ENCODE results near the gene FPGS.
"Not testable (repeated sequence)": the region's sequence is repeated elsewhere in the genome, so short reads cannot be mapped to it uniquely, and the experiment has no call there.

FPGS gene, protein sequence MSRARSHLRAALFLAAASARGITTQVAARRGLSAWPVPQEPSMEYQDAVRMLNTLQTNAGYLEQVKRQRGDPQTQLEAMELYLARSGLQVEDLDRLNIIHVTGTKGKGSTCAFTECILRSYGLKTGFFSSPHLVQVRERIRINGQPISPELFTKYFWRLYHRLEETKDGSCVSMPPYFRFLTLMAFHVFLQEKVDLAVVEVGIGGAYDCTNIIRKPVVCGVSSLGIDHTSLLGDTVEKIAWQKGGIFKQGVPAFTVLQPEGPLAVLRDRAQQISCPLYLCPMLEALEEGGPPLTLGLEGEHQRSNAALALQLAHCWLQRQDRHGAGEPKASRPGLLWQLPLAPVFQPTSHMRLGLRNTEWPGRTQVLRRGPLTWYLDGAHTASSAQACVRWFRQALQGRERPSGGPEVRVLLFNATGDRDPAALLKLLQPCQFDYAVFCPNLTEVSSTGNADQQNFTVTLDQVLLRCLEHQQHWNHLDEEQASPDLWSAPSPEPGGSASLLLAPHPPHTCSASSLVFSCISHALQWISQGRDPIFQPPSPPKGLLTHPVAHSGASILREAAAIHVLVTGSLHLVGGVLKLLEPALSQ

DNA sequence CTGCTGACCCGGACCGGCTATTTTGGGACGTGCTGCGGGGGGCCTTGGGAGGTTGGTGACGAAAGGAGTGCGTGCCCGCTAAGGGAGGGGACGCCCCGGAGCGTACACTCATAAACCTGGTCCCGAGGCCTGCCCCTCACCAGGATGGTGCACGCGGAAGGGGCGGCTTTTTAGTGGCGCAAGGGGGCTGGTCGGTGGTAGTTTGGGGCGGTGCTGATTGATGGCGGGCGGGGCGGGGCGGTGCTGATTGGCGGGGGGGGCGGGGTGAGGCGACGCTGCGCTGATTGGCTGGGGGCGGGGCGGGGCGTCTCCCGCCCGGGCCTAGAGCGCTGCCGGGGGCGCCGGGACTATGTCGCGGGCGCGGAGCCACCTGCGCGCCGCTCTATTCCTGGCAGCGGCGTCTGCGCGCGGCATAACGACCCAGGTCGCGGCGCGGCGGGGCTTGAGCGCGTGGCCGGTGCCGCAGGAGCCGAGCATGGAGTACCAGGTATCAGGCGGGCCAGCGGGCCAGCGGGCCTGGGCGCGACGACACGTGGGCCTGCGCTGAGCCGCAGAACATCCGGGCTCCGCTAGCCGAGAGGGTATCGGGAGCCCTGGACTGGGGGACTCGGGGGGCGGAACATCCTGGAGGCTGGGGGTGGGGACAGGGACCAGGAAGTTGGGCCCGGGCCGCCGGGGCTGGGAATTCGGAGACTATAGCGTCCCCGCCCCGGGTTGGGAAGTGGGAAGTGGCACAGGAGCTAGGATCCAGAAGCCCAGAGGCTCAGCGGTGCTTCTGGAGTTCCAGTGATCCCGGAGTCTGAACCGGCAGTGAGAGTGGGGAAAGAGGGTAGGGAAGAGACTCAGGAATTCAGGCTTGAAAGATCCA lies at the start of gene FPGS:
TSS of gene FPGS (plus strand) at position 307 of the 868 bp plus-strand sequence. CDS start at position 350, 43 bp downstream.
- peak; percentile 98 for DNase-seq (ENCODE audit: low spot score)

DNA sequence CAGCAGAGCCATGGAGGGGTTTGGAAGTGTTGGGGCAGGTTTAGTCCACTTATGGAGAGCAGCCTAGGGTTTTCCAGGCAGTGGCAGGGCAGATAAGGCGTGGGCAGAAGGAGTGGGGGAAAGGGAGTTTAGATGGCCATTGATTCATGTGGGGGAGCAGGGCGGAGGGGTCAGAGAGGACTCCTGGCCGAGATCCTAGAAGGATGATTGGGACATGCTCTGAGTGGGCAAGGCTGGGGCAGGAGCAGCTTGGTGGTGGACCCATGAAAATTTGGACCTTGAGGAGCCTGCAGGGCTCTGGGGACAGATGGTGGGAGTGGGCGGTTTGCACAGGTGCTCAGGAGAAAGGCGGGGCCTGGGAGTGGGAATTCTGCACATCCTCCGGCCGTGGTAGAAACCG lies 49.5 kb upstream of the FPGS start:
- DNase-seq (ENCODE audit: low spot score): no peak

DNA sequence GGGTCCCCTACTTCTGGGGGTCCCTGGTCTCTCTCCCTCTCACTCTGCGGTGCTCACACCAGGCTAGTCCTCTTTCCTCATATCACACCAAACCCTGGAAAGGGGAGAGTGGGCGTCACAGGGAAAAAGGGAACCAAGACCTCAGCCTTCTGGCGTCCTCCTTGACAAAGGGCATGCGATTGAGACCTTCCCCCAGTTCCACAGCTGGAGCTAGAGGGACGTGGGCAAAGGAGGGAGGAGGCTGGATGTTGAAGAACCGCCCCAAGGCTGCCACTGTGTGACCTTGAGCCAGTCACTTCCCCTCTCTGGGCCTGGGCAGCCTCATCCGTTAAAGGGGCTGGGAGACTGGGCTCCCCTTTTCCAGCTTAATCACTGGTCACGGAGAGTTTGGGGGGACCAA lies 49.1 kb upstream of the FPGS start:
- DNase-seq (ENCODE audit: low spot score): no peak

DNA sequence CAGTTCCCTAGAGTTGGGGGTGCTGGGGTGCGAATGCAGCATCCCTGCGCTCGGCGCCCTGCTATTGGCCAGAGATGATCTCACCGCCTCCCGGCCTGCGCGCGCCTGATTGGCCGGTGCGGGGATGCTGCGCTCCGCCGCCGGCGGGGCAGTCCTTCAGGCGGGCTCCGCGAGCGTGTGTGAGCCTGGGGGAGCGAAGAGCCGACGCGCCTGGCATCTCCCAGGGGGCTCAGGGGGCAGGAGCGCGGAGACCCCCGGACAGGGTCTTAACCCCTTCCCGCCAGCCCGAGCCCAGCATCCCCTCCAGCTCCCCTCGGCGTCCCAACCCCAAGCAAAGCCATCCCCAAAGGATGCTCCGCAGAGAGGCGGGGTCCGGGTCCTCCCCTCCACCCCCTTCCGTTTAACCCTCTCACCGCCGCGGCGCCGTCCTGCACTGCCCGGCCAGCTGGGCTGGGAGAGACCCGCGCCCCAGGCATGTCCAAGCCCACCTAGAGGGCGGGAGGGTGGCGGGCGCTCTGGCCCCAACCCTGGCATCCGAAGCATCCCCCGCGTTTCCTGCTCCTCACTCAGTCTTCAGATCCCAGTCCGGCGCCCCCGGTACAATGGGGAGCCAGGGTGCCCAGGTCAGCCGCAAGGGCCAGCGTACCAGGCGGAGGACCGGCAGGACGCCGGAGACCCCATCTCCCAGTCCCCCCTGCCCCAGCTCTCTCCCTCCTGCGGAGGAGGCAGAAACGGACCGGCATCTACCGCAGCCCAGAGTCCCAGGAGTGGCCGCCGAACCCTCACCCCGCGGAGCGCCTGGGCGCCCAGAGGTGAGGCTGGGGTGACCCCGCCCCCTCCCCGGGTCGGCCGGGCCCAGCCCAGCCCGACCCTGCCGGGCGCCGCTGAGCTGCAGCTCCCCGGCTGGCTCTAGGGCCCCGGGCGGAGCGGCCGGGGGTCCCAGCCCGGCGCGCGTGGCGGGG lies 48.3 kb upstream of the FPGS start:
- no peak for DNase-seq (ENCODE audit: low spot score)

DNA sequence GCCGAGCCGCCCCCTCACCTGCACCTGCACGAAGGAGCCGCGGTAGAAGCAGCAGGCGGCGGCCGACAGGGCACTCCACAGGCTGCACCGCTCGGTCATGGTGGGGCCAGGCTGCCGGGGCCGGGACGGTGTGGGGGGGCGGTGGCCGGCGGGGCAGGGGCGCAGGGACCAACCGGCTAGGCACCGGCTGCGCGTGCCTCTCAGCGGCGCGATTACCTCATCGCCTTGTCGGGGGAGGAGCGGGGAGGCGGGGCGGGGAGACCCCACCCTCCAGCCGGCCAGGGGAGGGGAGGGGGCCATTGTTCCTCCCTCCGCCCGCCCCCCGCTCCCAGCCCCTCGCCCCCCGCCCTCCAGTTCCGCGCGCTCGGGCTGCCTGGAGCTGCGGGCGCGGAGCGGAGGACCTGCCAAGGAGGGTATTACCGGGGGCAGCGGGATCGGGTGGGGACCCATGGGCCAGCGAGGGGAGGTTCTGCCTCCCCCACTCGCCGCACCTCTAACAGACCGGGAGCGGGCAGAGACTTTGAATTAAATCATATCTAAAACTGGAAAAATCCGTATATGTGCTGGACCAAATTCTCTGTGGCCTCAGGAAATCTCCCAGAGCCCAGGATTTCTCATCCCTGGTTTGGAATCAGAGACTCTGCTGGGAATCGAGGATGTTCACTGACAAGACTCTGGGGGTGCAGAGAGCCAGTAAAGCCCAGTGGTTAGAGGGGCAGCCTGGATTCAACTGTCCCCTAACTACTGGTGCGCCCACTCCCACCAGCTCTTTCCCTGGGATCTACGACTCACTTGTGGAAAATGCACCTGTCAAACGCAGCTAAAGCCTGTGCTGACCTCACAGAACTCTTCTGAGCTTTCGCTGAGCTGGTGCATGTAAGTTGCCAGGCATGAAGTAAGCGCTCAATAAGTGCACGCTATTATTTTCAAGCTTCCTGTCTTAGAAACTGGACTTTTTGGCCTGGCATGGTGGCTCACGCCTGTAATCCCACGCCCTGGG lies 47.3 kb upstream of the FPGS start:
- DNase-seq (ENCODE audit: low spot score): no peak

DNA sequence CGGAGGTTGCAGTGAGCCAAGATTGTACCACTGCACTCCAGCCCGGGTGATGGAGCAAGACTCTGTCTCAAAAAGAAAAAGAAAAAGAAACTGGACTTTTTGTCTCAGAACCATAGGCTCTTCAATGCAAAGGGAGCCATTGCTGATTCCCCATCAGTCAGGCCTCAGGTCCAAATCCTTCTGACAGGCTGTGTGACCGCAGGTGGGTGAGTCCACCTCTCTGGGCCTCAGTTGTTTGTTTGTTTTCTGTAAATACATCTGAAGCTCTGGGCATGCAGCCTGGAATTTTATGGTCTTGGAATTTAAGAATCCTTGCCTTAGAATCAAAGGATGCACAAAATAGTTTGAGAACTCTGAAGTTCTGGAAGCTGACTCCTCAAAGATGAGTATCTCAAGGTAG lies 46.4 kb upstream of the FPGS start:
- no peak for DNase-seq (ENCODE audit: low spot score)

DNA sequence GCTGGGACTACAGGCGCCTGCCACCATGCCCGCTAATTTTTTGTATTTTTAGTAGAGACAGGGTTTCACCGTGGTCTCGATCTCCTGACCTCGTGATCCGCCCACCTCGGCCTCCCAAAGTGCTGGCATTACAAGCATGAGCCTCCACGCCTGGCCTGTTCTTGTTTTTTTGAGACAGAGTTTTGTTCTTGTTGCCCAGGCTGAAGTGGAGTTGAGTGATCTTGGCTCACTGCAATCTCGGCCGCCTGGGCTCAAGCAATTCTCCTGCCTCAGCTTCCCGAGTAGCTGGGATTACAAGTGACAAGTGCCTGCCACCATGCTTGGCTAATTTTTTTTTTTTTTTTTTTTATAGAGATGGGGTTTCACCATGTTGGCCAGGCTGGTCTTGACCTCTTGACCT lies 45.9 kb upstream of the FPGS start:
- DNase-seq (ENCODE audit: low spot score): not testable (repeated sequence)

DNA sequence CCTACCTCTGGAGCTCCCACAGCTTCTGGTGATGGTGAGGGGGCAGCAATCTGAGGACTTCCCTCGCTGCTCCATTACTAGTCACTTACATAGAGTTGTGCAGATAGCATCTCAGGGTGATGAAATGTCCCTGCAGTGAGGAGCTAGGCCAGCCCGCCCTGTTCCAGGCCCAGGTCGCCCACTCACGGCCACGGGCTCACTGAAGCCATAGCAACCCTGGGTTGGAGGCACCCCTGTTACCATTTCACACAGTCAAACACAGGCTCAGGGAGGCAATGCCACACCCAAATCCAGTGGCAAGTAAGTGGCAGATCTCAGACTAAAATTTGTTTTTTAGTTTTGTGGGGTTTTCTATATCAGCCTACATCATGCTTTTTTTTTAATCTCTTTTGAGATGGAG lies 43.8 kb upstream of the FPGS start:
- no peak for DNase-seq (ENCODE audit: low spot score)

DNA sequence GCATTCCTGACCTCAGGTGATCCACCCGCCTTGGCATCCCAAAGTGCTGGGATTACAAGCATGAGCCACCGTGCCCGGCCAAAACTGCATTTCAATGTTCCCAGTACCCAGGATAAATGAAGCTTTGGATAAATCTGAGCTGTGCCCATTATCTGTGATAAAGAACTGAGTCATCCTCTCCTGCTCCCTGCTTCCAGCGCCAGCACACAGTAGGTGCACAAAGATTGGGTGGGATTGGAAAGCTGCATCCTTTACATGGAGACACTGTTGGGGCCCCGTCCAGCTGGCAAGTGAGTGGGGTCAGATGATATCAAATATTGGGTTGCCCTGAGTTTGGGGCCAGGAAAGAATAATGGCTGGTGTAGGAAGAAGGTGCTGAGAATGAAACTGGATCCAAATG lies 41.6 kb upstream of the FPGS start:
- DNase-seq (ENCODE audit: low spot score): no peak

DNA sequence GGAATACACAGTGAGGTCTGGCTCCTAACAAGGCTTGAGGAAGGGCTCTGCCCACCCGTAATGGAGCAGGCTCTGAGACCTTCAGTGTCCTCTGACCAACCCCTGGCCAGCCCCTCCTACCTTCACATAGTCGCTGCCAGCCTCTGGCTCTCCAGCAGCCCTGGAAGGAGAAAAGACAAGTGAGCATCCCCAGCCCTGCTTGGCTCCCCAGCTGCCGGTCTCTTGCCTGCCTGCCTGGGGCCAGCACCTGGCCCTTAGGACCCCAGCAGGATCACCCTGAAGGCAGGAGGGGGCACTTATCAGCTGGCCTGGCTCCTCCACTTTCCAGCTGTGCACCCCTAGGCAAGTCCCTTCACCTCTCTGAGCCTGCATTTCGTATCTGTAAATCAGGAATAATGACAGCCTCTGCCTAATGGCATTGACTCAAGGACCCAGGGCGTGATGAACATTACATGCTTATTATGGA lies 41.2 kb upstream of the FPGS start:
- no peak for DNase-seq (ENCODE audit: low spot score)

DNA sequence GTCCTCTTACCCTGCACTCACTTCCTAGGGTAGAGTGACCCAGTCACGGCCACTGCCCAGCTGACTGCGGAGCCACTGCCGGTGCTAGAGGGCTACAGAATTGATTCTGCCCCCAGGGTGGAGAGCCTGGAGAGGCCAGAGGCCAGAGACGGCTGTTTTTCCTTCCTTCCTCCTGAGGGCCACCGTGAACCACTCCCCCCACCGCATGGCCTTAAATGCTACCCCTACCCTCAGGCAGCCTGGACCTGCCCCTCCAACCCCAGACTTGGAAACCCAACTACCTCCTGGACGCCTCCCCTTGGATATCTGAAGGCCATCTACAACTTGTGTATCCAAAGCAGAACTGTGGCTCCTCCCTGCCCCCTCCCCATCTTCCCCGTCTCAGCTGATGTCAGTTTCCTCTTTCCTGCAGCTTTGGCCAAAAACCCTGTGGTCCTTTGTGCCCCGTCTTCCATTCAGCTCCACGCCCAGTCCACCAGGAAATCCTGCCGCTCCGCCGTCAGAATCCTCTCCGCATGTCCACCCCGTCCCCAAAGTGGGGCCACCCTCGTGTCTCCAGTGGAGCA lies 40.5 kb upstream of the FPGS start:
- DNase-seq (ENCODE audit: low spot score): no peak

DNA sequence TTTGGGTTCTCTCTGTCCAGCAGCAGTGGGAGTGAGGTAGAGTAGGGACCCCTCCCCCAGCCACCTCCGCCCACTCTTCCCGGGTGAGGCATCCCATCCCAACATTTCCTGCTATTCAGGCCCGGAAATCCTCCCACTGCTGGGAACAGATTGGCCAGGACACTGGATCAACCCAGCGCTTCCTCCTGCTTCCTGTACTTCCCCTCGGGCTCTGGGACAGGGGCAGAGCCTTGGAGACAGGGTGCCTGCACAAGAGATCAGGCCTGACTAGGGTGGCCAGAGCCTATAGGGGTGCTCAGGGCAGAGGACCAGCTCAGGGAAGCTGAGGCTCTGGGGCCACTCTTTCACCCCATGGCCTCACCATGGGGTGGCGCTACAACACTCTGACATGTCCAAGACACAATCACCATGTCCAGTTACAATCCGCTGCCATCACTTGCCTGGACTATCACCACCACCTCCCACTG lies 38.7 kb upstream of the FPGS start:
- DNase-seq (ENCODE audit: low spot score): no peak

DNA sequence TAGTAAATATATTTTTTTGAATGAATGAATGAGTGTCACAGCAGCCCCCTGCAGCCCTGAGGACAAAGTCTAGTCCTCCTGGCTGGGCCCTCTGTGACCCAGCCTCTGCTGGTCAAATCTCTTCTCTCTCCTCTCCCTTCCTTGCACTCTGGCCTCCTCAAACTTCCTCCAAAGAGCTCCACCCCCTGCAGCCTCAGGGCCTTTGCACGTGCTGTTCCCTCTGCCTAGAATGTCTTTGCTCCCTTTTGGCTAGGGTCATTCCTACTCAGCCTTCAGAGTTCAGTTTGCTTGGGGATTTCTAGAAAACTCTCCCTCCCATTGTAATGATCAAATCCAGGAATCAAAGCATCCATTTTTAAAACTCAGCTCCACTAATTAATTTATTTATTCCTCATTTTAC lies 37.3 kb upstream of the FPGS start:
- no peak for DNase-seq (ENCODE audit: low spot score)

DNA sequence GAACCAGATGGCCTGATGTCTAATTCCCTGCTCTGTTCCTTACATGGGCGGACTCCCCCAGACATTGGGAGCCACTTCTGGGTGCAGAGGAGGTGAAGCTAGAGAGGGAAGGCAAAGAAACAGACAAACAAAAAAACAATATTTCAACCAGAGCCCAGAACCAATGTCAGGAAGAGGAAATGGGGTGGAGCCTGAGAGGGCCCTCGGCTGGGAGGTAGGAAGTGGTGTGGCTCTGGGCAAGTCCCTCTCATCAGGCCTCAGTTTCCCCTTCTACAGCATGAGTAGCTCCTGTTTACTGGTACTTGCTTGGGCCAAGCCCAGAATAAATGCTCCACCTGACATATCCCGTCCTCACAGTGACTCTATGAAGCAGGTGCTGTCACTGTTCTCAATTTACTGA lies 35.3 kb upstream of the FPGS start:
- DNase-seq (ENCODE audit: low spot score): no peak

DNA sequence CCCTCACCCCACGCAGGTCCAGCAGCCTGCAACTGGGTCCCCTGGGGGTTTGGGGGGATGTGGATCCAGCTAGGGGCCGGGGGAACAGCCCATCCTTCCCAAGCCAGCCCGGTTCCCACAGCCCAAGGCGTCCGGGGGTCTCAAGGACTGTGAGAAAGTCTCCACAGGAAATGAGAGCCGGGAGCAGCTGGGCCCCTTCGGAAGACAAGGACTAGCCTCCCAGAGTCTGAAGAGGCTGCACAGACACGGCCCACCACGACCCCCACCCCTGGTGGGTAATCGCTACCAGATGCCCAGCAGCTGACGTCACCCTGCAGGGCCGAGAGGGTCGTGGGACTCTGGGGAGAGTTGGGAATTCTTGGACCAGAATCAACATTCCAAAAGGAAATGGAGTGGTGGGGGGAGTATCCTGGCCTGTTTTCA lies 34.8 kb upstream of the FPGS start:
- no peak for DNase-seq (ENCODE audit: low spot score)

DNA sequence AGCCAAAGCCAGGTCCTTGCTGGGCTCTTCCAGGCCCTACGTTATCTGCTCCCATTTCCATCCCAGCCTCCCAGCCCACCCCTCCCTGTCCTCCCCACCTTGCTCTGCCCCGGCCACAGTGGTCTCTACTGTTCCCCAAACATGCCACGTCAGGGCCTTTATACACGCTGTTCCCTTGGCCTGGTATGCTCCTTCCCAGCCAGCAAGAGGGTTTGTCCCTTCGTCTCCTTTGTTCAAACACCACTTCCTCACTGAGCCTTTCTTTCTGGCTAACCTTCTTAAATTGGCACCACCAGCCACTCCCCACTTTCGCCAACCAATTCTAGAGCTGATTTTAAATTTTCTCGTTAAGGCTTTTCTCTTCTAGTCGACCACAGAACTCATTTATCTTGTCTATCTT lies 34.0 kb upstream of the FPGS start:
- DNase-seq (ENCODE audit: low spot score): no peak

DNA sequence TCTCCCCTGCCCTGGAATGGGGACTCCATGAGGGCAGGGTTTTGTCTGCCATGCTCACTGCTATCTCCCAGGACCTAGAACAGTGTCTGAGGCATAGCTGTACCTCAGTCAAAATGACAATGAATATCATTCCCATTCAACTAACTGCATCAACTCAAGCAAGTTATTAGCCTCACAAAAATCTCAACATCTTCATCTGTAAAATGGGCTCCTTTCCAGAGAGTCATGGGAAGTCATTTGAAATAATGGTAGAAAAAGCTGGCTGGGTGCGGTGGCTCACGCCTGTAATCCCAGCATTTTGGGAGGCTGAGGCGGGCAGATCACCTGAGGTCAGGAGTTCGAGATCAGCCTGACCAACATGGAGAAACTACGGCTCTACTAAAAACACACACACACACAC lies 33.6 kb upstream of the FPGS start:
- no peak for DNase-seq (ENCODE audit: low spot score)

DNA sequence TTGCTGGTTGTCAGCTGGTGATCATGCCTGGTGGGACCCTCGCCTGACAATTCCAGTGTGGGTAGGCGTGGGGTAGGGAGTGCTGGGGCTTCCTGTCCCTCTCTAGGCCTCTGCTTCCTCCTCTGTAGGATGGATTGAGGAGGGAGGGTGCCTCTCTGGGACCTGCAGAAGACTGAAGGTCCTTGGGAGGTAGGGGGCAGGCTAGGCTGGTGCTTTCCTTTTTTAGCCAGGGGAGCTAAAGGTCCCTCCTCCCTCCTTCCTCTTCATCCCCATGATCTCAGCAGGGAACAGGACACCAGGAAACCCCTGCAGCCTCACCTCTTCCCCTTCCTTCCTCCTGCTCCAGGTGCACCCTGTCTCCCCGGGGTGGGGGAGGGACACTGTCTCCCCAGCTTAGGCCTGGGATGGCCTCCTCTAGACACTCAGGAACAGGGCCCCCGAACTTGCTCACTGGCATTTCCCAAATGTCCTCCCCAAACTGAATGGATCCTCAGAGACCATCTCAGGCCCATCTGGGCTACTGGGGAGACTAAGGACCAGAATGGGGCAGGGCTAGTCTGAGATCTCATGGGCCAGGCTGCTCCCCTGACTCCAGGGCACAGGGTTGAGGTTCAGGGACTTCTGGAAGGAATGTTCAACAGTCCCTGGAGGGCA lies 32.6 kb upstream of the FPGS start:
- no peak for DNase-seq (ENCODE audit: low spot score)

DNA sequence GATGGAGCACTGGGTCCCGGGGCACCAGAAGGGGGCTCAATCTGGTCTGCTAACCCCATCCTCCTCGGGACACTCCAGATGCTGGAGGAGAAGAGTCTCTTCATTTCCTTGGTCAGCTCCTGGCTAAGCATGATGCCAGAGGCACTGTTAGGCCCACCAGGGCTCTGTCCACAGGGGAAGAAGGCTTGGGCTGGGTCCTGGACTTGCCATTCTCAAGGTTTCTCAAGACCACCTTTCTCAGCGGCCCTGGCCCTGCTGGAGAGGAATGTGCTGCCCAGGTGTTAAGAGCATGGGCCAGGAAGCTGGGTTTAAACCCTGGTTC lies 32.1 kb upstream of the FPGS start:
- no peak for DNase-seq (ENCODE audit: low spot score)
